ENCODE data around the gene NADSYN1. TPM values are rescaled to one million over a fixed set of nuclear protein-coding genes. Genes with fewer than 3 reads are reported as not detected.

The NADSYN1 gene
- polyA plus RNA-seq, 4 donors, result 38.3 to 47.1 (median 42.3) TPM

DNA sequence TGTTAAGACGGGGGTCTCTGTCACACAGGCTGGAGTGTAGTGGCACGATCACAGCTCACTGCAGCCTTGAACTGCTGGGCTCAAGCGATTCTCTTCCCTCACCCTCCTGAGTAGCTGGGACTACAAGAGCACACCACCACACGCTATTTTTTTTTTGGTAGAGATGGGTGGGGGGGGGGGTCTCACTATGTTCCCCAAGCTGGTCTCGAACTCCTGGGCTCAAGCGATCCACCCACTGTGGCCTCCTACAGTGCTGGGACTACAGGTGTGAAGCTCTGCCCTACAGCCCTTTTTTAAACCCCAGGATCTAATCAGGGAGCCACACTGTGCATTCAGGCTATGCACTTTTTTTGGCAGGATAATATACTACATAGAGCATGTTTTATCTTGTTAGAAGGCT, 3.4 kb upstream of the NADSYN1 start:
- no peak for DNase-seq (ENCODE audit: low read depth in 4 of 4, low spot score in 3 of 4)

DNA sequence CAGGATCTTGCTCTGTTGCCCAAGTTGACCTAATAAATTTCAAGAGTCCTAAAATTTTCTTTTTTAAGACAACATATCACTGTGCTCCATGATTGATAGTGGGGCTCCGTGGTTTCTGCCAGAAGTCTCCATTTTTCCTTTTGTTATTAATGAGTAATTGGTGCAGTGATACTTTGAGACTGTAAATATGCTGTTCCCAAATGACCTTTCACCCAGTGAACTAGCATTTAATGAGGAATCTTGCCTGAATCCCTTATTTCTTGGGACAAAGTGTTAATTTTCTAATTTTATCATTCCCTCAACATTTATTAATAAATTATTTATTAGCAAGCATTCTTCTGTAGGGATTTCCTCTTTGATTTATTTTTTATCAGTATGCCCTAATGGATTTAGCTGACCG, 2.5 kb upstream of the NADSYN1 start:
- DNase-seq (ENCODE audit: low read depth in 4 of 4, low spot score in 3 of 4), result no peak

DNA sequence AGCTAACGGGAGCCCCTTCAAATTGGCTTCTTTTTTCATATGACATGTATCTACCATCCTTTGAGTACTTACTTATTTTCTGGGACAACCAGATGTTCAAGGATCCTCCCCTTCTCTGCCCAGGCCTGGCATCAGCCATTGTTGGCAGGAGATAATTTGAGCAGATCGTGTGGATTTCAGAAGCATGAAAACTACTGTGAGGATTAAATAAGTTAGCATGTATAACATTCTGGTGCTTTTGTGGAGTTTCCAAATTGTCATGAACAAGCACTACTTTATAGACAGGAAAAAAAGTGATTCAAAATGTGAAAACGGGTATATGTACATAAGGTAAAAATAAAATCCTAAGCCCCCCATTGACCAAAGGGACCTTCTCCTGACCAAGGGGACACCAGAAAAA, 2.1 kb upstream of the NADSYN1 start:
- no peak for DNase-seq (ENCODE audit: low read depth in 4 of 4, low spot score in 3 of 4)

DNA sequence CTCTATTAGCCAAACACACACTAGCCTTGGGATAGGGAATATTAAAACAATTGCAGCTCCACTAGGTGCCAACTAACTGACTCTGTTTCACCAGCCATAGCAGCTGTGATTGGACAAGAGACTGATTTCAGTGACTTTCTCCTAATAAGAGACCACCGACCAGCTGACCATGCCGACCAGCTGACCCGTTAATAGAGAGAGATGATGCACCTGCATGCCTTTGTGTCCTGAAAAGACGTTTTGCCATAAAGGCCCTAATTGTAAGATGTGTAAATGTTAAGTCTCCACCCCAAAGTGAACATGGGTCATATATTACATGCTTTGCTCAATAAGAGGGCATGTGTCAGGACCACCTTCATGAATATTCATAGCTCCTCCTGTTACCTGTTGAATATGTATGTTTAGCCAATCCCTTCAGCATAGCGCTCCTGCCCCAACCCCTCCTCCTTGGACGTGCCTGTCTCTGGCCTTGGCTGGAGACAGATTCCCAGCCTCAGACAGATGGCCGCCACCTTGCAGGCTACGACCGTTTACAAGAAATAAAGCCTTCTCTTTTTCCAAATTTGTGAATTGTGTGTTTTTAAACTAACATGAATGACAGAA, 1.3 kb upstream of the NADSYN1 start:
- no peak for DNase-seq (ENCODE audit: low read depth in 4 of 4, low spot score in 3 of 4)

DNA sequence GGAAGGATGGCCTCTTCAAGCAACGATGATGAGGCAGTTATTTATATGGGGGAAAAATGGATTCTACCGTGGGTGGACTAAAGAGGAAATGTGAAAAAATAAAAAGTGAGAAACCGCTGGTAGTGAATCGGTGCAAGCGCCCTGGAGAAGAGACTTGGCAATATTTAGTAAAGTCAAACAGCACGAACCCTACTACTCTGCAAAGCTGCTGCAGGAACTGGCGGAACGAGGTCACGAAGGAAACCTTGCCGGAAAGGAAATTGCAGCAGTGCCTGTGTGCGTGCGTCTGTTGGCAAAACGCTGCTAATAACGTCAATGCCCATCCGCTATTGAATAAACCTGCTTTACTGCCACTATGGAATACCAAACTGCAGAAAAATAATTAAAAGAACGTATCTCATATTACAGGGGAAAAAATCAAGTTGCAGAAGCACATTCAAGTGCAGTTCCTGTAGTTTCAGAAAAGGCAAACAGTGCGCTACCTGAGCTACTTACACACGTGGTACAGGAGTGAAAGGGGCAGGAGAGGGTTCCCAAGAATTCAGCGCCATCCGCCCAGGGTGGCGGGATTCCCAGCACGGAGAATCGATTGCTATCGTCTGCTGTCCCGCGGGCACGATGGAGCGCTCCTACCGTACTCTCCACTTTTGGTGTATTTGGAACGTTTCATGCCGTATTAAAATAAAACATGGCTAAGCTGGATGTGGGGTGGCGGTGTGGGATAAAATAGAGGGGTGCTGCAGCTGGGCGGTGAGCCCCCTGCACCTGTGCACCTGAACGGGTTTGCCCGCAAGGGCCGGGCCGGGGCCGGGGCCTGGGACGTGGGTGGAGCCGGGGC, 585 bp upstream of the NADSYN1 start:
- DNase-seq (ENCODE audit: low read depth in 4 of 4, low spot score in 3 of 4), result peak in 1 of 4 donors; percentile 31

DNA sequence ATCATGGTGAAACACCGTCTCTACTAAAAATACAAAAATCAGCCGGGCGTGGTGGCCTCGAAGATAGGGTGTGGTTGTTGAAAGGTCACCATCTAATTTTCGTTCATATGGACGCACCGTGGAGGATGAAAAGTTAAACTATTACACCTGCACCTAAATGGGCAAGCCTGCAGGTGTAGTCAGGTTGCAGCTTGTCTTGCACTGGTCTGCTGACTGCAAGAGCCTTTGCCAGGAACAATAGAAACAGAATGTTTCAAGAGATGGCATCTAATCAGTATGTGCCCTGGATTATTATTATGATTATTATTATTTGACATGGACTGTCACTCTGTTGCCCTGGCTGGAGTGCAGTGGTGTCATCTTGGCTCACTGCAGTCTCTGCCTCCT, 908 bp downstream of the NADSYN1 start:
- no peak for DNase-seq (ENCODE audit: low read depth in 4 of 4, low spot score in 3 of 4)

DNA sequence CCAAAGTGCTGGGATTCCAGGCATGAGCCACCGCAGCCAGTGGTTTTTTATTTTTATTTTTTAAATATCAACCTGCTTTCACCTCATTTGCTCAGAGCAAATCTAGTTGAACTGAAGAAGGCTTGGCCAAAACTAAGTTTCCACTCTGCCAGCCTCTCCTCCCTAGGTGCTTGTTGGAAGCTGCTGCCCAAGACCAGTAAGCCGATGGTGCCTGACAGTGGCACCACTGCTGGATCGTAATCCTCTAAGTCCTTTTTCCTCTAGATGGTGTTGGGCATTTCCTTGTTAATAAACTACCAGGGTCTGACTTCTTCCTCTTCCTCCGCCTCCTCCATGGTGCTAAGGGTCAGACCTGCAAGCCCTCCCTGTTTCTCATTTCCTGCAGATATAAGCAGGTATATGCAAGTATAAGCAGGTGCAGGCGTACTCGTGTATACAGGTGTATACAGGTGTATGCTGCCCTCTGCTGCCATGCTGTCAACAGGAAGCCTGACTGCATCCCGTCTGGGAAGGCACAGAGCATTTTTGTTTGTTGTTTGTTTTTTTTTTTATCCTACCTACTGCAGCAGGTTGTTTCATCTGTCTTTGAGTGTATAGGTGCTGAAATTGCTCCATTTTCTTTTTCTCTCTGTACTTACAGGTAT, 1.6 kb downstream of the NADSYN1 start:
- no peak for DNase-seq (ENCODE audit: low read depth in 4 of 4, low spot score in 3 of 4)

DNA sequence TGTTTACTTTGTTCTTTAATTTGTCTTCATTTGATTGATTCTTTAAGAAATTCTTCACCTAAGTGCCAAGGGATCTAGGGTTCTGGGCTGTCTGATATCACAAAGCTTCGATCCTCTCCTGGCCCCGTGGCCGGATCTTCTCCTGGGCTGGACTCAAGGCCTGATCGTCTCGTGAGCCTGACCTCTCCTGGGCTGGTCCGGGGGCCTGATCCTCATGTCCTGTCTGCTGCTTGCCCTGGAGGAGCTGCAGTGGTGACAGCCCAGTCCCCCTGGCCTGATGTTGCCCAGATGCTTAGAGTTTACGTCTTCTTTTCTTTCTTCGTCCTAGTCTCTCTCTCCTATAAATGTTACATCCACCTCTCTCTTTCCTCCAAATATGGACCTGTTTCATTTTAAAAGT, 3.3 kb downstream of the NADSYN1 start:
- no peak for DNase-seq (ENCODE audit: low read depth in 4 of 4, low spot score in 3 of 4)

DNA sequence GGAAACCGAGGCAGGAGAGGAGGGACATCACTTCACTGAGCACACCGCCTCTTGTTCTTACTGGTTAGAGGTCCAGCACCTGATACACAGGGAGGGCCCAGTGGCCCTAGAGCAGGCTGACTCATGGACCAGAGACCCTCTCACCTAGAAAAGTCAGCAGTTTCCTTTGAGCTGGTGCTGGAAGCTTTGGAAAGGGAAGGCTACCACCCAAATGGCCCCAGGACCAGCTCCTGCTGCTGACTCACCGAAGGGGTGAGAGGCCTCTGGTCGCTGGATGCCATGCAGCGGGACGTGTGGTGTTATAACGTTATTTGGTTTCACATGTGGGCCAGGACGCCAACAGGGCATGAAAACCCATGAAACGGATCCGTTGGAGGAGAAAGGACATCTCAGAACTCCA, 3.8 kb downstream of the NADSYN1 start:
- DNase-seq (ENCODE audit: low read depth in 4 of 4, low spot score in 3 of 4), result no peak

DNA sequence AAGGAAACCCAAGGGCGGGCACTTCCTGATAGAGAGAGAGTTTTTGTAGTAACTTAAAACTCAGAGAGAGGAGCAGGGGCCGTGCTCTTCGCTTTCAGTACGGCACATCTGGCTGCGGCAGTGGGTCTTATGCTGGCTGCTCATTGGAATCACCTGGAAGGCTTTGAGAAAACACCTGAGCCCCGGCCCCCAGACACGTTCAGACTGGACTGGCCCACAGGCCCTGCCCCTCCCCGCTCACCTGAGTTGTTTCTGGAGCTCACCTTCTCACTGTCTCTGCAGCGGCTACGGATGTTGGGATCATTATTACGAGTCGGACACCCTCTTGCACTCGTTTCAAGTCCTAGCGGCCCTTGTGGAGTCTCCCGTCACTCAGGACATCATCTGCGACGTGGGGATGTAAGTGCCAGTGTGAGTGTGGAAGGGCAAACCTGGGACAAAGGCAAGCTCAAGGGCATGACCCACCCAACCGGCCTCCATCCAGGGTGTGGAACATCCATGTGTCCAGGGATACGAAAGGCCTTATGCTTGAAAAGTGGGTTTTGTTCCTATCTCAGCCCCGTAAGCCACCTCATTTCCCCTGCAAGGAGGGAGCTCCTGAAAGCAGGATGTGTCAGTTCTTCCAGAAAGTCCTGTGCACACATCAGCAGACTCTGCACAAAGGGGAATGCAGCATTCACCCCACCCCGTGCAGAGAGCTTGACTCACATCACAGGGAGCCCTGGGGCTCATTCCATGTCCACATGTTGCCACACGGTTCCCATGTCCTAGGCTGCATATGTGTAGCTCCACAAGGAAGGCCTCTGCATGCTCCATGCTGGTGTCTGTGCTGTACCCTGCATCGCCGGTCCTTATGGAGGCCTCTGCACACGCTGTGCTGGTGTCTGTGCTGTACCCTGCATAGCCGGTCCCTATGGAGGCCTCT, 5.4 kb downstream of the NADSYN1 start:
- no peak for DNase-seq (ENCODE audit: low read depth in 4 of 4, low spot score in 3 of 4)

DNA sequence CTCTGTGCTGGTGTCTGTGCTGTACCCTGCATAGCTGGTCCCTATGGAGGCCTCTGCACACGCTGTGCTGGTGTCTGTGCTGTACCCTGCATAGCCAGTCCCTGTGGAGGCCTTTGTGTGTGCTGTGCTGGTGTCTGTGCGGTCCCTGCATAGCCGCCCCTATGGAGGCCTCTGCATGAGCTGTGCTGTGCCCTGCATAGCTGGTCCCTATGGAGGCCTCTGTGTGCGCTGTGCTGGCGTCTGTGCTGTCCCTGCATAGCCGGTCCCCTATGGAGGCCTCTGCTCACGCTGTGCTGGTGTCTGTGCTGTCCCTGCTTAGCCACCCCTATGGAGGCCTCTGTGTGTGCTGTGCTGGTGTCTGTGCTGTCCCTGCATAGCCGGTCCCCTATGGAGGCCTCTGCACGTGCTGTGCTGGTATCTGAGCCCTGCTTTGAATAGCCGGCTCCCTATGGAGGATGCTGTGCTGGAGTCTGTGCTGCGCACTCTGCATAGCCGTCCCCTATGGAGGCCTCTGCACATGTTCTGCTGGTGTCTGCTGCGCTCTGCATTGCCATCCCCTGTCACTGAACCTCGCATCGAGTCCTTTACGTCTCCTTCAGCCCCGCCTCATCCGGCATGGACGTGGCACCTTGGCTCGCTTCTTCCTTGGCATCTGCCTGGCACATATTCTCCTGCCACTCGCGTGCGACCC, 6.2 kb downstream of the NADSYN1 start:
- no peak for DNase-seq (ENCODE audit: low read depth in 4 of 4, low spot score in 3 of 4)

DNA sequence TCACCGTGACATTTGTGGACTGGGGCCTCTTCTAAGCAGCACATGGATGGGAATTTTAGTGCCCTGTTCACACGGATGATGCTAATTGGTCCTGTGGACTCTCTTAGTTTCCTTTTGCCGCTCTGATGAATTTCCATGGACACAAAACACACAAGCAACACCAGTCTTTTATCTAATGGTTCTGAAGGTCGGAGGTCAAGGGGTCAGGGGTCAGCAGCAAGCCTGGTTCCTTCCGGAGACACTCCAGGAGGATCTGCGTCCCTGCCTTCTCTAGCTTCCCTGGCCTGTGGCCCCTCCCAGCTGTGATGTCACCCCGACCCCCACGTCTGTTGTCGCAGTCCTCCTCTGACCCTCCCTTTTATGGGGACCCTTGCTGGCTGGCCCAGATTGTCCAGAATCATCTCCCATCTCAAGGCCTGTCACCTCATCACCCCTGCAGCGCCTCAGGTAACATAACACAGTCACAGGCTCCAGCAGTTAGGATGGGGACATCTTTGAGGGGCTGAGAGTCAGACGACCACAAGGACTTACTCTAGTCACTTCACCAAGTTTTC, 6.8 kb downstream of the NADSYN1 start:
- no peak for DNase-seq (ENCODE audit: low read depth in 4 of 4, low spot score in 3 of 4)

DNA sequence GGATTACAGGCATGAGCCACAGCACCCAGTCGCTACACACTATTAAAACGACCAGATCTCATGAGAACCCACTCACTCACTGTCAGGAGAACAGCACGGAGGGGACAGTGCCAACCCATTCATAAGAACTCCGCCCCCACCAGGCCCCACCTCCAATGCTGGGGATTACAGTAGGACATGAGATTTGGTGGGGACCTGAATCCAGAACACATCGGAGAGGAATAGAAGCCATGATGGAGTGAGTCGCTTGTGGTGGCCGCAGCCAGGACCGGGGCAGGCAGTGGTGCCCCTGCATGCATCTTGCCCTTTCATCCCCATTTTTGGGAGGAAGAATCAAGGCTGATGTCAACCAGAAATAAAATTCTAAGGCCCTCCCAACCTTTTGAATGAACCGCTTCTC, 8.7 kb downstream of the NADSYN1 start:
- DNase-seq (ENCODE audit: low read depth in 4 of 4, low spot score in 3 of 4), result no peak

DNA sequence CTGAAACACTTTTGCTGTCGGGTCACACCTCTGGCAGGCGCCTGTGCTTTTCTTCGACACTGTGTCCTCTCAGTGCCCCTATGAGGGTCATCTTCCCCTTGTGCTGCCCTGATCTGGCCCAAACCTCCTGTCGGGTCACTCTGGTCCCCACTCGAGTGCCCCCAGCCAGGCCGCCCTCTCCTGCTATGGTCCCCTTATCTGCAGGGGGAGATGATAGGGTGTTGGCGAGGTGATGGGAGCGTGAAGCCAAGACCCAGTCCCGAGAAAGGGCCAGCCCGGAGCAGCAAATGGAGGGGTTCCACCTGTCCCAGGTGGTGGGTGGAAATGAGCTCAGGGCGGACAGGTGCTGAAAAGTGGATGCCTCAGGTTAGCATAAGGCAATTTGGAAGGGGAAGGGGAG, 9.7 kb downstream of the NADSYN1 start:
- DNase-seq (ENCODE audit: low read depth in 4 of 4, low spot score in 3 of 4), result no peak

DNA sequence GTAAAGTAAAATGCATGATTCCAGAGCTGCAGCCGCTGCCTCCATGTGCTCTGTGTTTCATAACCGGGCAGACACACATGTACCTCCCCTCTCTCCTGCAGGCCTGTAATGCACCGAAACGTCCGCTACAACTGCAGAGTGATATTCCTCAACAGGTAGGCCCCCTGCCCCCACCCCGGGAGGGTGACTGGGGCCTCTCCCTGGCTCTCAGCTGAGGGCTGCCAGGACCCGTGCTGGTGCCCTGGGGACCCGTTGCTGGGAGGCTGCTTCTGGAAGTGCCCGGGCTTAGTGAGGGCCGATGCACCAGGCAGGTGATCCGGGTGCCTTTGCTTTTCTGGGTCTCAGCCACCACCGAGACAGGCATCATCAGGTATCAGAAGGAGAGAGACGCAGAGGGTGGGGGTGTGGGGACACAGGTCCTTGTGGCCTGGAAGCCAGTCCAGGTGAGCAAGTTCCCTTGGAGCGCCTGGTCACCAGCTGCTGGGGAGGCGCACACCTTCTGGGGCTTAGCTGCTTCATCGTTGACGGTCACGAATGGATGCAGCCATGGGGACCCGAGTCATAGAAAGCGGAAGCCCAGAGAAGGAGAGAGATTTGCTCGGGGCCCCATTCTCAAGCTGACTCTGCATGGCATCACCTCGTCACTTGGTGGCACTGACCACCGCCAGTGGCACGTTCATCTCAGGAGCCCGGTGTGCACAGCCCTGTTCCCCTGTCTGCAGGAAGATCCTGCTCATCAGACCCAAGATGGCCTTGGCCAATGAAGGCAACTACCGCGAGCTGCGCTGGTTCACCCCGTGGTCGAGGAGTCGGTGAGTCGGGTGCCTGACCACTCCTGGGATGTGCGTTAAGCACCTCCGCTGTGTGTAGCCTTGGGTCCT, 10.6 kb downstream of the NADSYN1 start:
- DNase-seq (ENCODE audit: low read depth in 4 of 4, low spot score in 3 of 4), result no peak

DNA sequence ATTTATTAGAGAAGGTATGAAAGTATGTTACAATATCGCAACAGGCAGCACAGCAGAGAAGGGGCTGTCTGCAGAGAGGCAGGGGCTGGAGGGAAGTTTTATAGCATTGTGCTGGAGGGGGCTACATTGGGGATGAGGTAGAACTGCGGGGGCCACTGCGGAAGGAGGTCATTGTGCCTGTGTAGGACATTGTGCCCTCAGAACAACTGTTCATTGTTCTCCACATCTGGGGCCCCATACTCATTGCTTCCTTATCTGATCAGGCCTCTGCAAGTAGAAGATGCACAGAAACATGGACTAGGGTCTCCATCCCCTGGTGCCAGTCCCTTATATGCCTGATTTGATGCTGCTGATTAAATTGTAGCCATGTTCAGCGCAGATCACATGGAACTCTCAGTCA, 12.1 kb downstream of the NADSYN1 start:
- DNase-seq (ENCODE audit: low read depth in 4 of 4, low spot score in 3 of 4), result no peak

DNA sequence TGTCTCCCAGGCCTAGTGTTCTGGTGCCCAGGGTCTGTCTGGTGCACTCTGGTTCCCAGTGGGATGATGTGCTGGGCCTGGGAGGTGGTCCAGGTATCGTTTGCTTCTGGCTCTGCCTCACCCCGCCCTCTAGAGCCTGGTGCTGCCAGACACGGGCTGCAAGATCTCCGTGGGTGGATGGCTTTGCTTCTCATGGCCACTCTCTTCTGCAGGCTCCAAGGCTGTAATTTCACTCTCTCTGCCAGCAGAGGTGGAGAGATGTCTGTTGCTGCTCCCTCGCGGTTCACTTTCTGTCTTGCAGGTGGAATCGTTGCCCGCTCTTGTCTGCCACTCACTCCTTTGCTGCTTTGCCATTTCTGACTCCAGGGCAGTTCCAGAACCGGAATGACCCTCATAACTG, 13.4 kb downstream of the NADSYN1 start:
- no peak for DNase-seq (ENCODE audit: low read depth in 4 of 4, low spot score in 3 of 4)

DNA sequence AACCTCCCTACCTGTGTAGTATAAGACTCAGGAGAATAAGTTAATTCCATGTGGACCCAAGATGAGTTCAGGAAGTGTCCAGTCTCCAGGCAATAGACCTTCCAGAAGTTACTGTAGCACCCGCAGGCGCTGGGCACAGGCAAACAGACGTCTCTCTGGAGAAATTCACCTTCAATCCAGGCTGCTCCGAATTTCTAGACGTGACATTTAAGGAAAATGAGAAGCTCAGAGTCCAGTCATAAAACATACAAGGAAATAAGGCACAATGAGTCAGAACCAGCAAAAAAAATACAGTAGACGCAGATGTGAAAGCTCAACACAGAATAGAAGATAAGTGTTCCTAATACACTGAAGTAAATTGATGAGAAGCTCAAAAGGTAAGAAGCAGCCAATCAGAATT, 14.2 kb downstream of the NADSYN1 start:
- DNase-seq (ENCODE audit: low read depth in 4 of 4, low spot score in 3 of 4), result no peak

DNA sequence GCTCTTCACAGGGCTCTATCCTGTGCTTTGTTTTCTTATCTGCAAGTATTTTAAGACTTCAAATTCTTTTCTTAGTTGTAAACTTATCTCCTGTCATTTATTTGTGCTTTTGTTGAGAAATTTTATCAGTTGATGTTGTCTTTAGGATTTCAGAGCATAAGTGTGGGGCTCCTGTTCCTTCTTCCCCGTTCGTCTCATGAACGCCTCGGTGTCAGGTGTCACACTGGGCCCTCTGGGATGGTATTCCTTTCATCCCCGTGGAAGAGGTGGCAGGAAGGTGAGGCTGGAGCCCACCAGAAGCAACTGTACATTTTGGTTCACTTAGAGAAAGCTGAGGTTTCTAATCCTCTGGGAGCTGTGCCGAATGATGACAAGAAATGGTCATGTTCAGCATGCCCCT, 17.9 kb downstream of the NADSYN1 start:
- no peak for DNase-seq (ENCODE audit: low read depth in 4 of 4, low spot score in 3 of 4)

Measured in right renal pelvis (tissue), 4 donors.